Prostate gland (tissue), 2 donors: ENCODE measurements around the gene MYH9. TPM values are rescaled to one million over a fixed set of nuclear protein-coding genes. Genes with fewer than 3 reads are reported as not detected.
A peak's percentile ranks its signal among the peaks of the same experiment; 100 is the strongest.

Experiments
- DNase-seq: peaks from one replicate; pipeline ENCODE4 v3.0.0-alpha.2; 2019; ENCODE audit warnings: low spot score
- H3K27ac ChIP-seq, 2 donors: fragments of 200-600 bp; sonication (generic); 2 replicates each; pipeline ENCODE4 v1.5.1; 2017 to 2019
- H3K27me3 ChIP-seq: fragments of 200-600 bp; sonication (generic); replicated peaks from 2 replicates; pipeline ENCODE4 v1.5.1; 2019; ENCODE audit not compliant: insufficient read depth
- H3K36me3 ChIP-seq, 2 donors: fragments of 200-600 bp; sonication (generic); 1 replicate in 1 of 2; 2 replicates in 1 of 2; pipeline versions ENCODE4 v1.5.1 to v1.8.1; 2017 to 2019
- H3K4me1 ChIP-seq: fragments of 200-600 bp; sonication (generic); replicated peaks from 2 replicates; pipeline ENCODE4 v1.5.1; 2019
- H3K4me3 ChIP-seq, 2 donors: fragments of 200-600 bp; sonication (generic); 2 replicates each; pipeline ENCODE4 v1.5.1; 2017 to 2019
- H3K9me3 ChIP-seq: fragments of 200-600 bp; sonication (generic); 2 replicates; pipeline ENCODE4 v1.5.1; 2017
- CTCF ChIP-seq, 4 experiments: fragments of 200-600 bp in 2 of 4; fragments of 450-650 bp in 2 of 4; sonication (generic) in 2 of 4; IDR thresholded peaks; 1 replicate in 3 of 4; 2 replicates in 1 of 4; pipeline ENCODE4 v1.5.1; 2016 to 2019; ENCODE audit warnings: antibody characterized with exemption in 4 of 4, mild to moderate bottlenecking in 2 of 4, moderate library complexity in 2 of 4
- POLR2A ChIP-seq: fragments of 450-650 bp; IDR thresholded peaks from one replicate; pipeline ENCODE4 v1.6.1; 2016; ENCODE audit warnings: antibody characterized with exemption, mild to moderate bottlenecking
- POLR2AphosphoS5 ChIP-seq: sonication (generic); formaldehyde crosslinking; IDR thresholded peaks from one replicate; pipeline ENCODE4 v1.6.1; 2017; ENCODE audit warnings: antibody characterized with exemption
- WGBS: methylation state at CpG from one replicate; pipeline ENCODE4 v1.1.5; 2018; 5-methylcytosine and 5-hydroxymethylcytosine counted together
- intact Hi-C: fragments of 100-400 bp; cut with DNase I; formaldehyde crosslinking; loops from one replicate; pipeline ENCODE4 v1.14.2; 2022
- total RNA-seq, 2 donors: library from RNA; depleted of rRNA; stranded (reverse); fragments of >200 nt; gene quantifications; one replicate each; pipeline ENCODE4 v1.1.0, GENCODE V29; 2016

The MYH9 gene
- total RNA-seq, 2 donors from 2014 or later = 295 to 329 TPM

- intact Hi-C loops = loop anchor here (5.0 kb wide), 1 partner anchor 82 kb away; no protein-coding TSS in a partner anchor
- Histone ChIP-seq H3K9me3 (no peaks in the 10 kb centered on the region), H3K27me3 (no peaks in the 10 kb centered on the region), H3K36me3 (no peaks in the 10 kb centered on the region), H3K27ac (peak overlapping the region; percentile 99 to 100), H3K4me1 (peaks cover 14% of the 10 kb centered on the region), H3K4me3 (peak overlapping the region; percentile 99)
- TF ChIP-seq POLR2AphosphoS5 (peak; percentile 57), CTCF (IDR thresholded peaks at IDR 0.05) (peak in 1 of 4 experiments; percentile 33), POLR2A (no peak)
- 5% methylated on average over 7 of the region's 7 CpGs for WGBS
- no peak for DNase-seq
These were observed 2.8 kb downstream of the MYH9 start for GRCh38 chr22:36384766-36385481.

- Histone ChIP-seq H3K36me3 (no peaks in the 10 kb centered on the region), H3K4me1 (peaks cover 15% of the 10 kb centered on the region), H3K4me3 (no peak overlapping the region), H3K27me3 (no peaks in the 10 kb centered on the region), H3K9me3 (no peaks in the 10 kb centered on the region), H3K27ac (peak overlapping the region; percentile 99 to 100)
- TF ChIP-seq CTCF (IDR thresholded peaks at IDR 0.05) (no peak), POLR2AphosphoS5 (peak; percentile 69)
- 33% methylated on average over 4 of the region's 4 CpGs for WGBS
- DNase-seq = no peak
- intact Hi-C loops = no loop called here
These were observed 4.6 kb downstream of the MYH9 start for GRCh38 chr22:36383110-36383581.

GRCh38 chr22:36381513-36382128 lies 6.1 kb downstream of the MYH9 start:
- intact Hi-C loops = no loop called here
- Histone ChIP-seq H3K36me3 (no peaks in the 10 kb centered on the region), H3K27me3 (no peaks in the 10 kb centered on the region), H3K4me3 (no peak overlapping the region), H3K4me1 (peaks cover 15% of the 10 kb centered on the region), H3K9me3 (no peaks in the 10 kb centered on the region), H3K27ac (peak overlapping the region; percentile 53 to 100)
- no peak for DNase-seq
- TF ChIP-seq CTCF (IDR thresholded peaks at IDR 0.05) = no peak
- TF ChIP-seq POLR2A = no peak
- no peak for TF ChIP-seq POLR2AphosphoS5
- 51% methylated on average over 5 of the region's 5 CpGs for WGBS

- Histone ChIP-seq H3K4me3 (no peak overlapping the region), H3K9me3 (no peaks in the 10 kb centered on the region), H3K36me3 (no peaks in the 10 kb centered on the region), H3K27me3 (no peaks in the 10 kb centered on the region), H3K4me1 (peaks cover 20% of the 10 kb centered on the region), H3K27ac (peak overlapping the region; percentile 66 to 68)
- no peak for DNase-seq
- TF ChIP-seq POLR2AphosphoS5 = no peak
- TF ChIP-seq POLR2A = no peak
- TF ChIP-seq CTCF (IDR thresholded peaks at IDR 0.05) = no peak
- intact Hi-C loops = no loop called here
- 54% methylated on average over 16 of the region's 16 CpGs for WGBS
These were observed 8.0 kb downstream of the MYH9 start for GRCh38 chr22:36379593-36380361.
